H1 (cell line): ENCODE data around the gene MAPK9. TPM values are rescaled to one million over a fixed set of nuclear protein-coding genes. Genes with fewer than 3 reads are reported as not detected.
A peak's percentile ranks its signal among the peaks of the same experiment; 100 is the strongest.

ENCODE experiments used
- CTCF ChIA-PET: fragments of 300-600 bp; sonication (Branson Sonifier 250); formaldehyde crosslinking; loops from one replicate; lab custom pipeline; 2021; ENCODE audit not compliant: partially characterized antibody; lab: Charles Lee
- POLR2A ChIA-PET: fragments of 300-600 bp; sonication (Branson Sonifier 250); formaldehyde crosslinking; loops from one replicate; lab custom pipeline; 2021; ENCODE audit warnings: inconsistent platforms; ENCODE audit not compliant: partially characterized antibody; lab: Charles Lee
- DNase-seq, 2 experiments: peaks; one replicate each; pipeline versions ENCODE4 v3.0.0 to v3.0.0-alpha.2; 2010 to 2022; ENCODE audit warnings: low spot score in 2 of 2, low read depth in 1 of 2, mixed read lengths in 1 of 2
- FAIRE-seq: peaks from 2 replicates; lab custom pipeline; 2011; peaks lifted over from hg19 to GRCh38; lab: Jason Lieb, UNC
- H2AFZ ChIP-seq: 2 replicates; pipeline ENCODE4 v1.8.1; 2012; ENCODE audit warnings: low read length, inconsistent platforms
- H2AK5ac ChIP-seq: 2 replicates; pipeline ENCODE4 v1.6.1; 2013; ENCODE audit warnings: low read depth, low read length
- H2BK120ac ChIP-seq: replicated peaks from 2 replicates; pipeline ENCODE3; 2013; ENCODE audit warnings: low read depth, low read length, inconsistent platforms
- H2BK12ac ChIP-seq: 2 replicates; pipeline ENCODE4 v1.6.1; 2013; ENCODE audit warnings: low read depth, low read length
- H2BK15ac ChIP-seq: 2 replicates; pipeline ENCODE4 v1.6.1; 2013; ENCODE audit warnings: low read length
- H2BK20ac ChIP-seq: 2 replicates; pipeline ENCODE4 v1.6.1; 2013; ENCODE audit warnings: low read length
- H2BK5ac ChIP-seq: 2 replicates; pipeline ENCODE4 v1.6.1; 2013; ENCODE audit warnings: low read depth, low read length
- H3K14ac ChIP-seq: 2 replicates; pipeline ENCODE4 v1.6.1; 2013; ENCODE audit warnings: inconsistent platforms; ENCODE audit not compliant: insufficient read length
- H3K18ac ChIP-seq: 2 replicates; pipeline ENCODE4 v1.6.1; 2013; ENCODE audit warnings: low read length; ENCODE audit errors: extremely low read depth
- H3K23ac ChIP-seq: 2 replicates; pipeline ENCODE4 v1.6.1; 2013; ENCODE audit warnings: inconsistent platforms; ENCODE audit not compliant: insufficient read length
- H3K23me2 ChIP-seq: 2 replicates; pipeline ENCODE4 v1.6.1; 2013; ENCODE audit warnings: low read depth, low read length
- H3K27ac ChIP-seq: 2 replicates; pipeline ENCODE4 v1.6.1; 2011; ENCODE audit warnings: low read depth, low read length, inconsistent platforms
- H3K27me3 ChIP-seq, 4 experiments: replicated peaks in 1 of 4; 1 replicate in 1 of 4; 2 replicates in 3 of 4; pipeline versions ENCODE4 v1.6.1 to v1.8.1; 2011 to 2013; ENCODE audit warnings: low read length in 3 of 4, mild to moderate bottlenecking in 3 of 4, inconsistent platforms in 2 of 4, mixed read lengths in 2 of 4, moderate library complexity in 1 of 4; ENCODE audit not compliant: control insufficient read depth in 3 of 4, insufficient read depth in 3 of 4; ENCODE audit errors: extremely low read depth in 1 of 4
- H3K36me3 ChIP-seq, 4 experiments: 2 replicates each; pipeline versions ENCODE4 v1.6.1 to v1.8.1; 2011 to 2013; ENCODE audit warnings: mild to moderate bottlenecking in 4 of 4, low read length in 3 of 4, moderate library complexity in 2 of 4, control low read depth in 1 of 4, inconsistent platforms in 1 of 4; ENCODE audit not compliant: insufficient read depth in 4 of 4, control insufficient read depth in 2 of 4
- H3K4ac ChIP-seq: replicated peaks from 2 replicates; pipeline ENCODE3; 2013; ENCODE audit warnings: low read length, low read depth, mixed read lengths, inconsistent platforms; ENCODE audit not compliant: insufficient read length
- H3K4me1 ChIP-seq, 4 experiments: replicated peaks in 1 of 4; 1 replicate in 1 of 4; 2 replicates in 3 of 4; pipeline versions ENCODE4 v1.6.1 to v1.8.1; 2011 to 2013; ENCODE audit warnings: low read length in 3 of 4, inconsistent platforms in 2 of 4, mixed read lengths in 1 of 4; ENCODE audit not compliant: insufficient read depth in 4 of 4, control insufficient read depth in 3 of 4
- H3K4me2 ChIP-seq, 2 experiments: 2 replicates each; pipeline versions ENCODE4 v1.6.1 to v1.8.1; 2011 to 2013; ENCODE audit warnings: low read depth in 2 of 2, low read length in 2 of 2, control low read depth in 1 of 2, inconsistent platforms in 1 of 2, mild to moderate bottlenecking in 1 of 2; ENCODE audit not compliant: insufficient read depth in 1 of 2
- H3K4me3 ChIP-seq, 4 experiments: fragments of 200-600, 300-600 bp in 1 of 4; sonication (generic), shearing (Covaris generic), sonication (Bioruptor Twin) in 1 of 4; 2 replicates each; pipeline versions ENCODE4 v1.5.1 to v1.8.1; 2011 to 2016; ENCODE audit warnings: low read length in 4 of 4, low read depth in 3 of 4, control low read depth in 2 of 4, inconsistent platforms in 2 of 4, mild to moderate bottlenecking in 2 of 4, mixed read lengths in 1 of 4, moderate library complexity in 1 of 4; ENCODE audit not compliant: insufficient read depth in 2 of 4; ENCODE audit errors: extremely low read depth in 1 of 4
- H3K56ac ChIP-seq: replicated peaks from 2 replicates; pipeline ENCODE3; 2013; ENCODE audit warnings: low read depth, mild to moderate bottlenecking, mixed read lengths, low read length, inconsistent platforms; ENCODE audit not compliant: insufficient read length
- H3K79me1 ChIP-seq: 2 replicates; pipeline ENCODE4 v1.6.1; 2013; ENCODE audit warnings: low read depth, low read length, control low read depth
- H3K79me2 ChIP-seq, 2 experiments: 2 replicates each; pipeline versions ENCODE4 v1.6.1 to v1.8.1; 2012 to 2013; ENCODE audit warnings: low read length in 2 of 2, mild to moderate bottlenecking in 2 of 2, inconsistent platforms in 1 of 2; ENCODE audit not compliant: insufficient read depth in 2 of 2, control insufficient read depth in 1 of 2
- H3K9ac ChIP-seq, 4 experiments: replicated peaks in 1 of 4; 1 replicate in 1 of 4; 2 replicates in 3 of 4; pipeline versions ENCODE4 v1.6.1 to v1.8.1; 2011 to 2013; ENCODE audit warnings: low read depth in 3 of 4, low read length in 3 of 4, control low read depth in 2 of 4, mild to moderate bottlenecking in 2 of 4, moderate library complexity in 2 of 4, inconsistent platforms in 1 of 4; ENCODE audit errors: extremely low read depth in 1 of 4
- H3K9me3 ChIP-seq, 2 experiments: 2 replicates each; pipeline versions ENCODE4 v1.6.1 to v1.8.1; 2012 to 2013; ENCODE audit warnings: mild to moderate bottlenecking in 2 of 2, moderate library complexity in 2 of 2, control low read depth in 1 of 2, inconsistent platforms in 1 of 2, low read depth in 1 of 2, low read length in 1 of 2, mixed read lengths in 1 of 2; ENCODE audit not compliant: insufficient read depth in 2 of 2
- H4K20me1 ChIP-seq, 2 experiments: replicated peaks in 1 of 2; 2 replicates each; pipeline versions ENCODE3 to v1.8.1; 2011 to 2013; ENCODE audit warnings: inconsistent platforms in 2 of 2, low read length in 2 of 2, mild to moderate bottlenecking in 1 of 2; ENCODE audit not compliant: insufficient read depth in 2 of 2, control insufficient read depth in 1 of 2
- H4K5ac ChIP-seq: 2 replicates; pipeline ENCODE4 v1.6.1; 2013; ENCODE audit warnings: low read length, low read depth, mixed read lengths, inconsistent platforms; ENCODE audit not compliant: insufficient read length
- H4K8ac ChIP-seq: 2 replicates; pipeline ENCODE4 v1.8.0; 2013; ENCODE audit warnings: mild to moderate bottlenecking, moderate library complexity, low read length, inconsistent platforms; ENCODE audit not compliant: insufficient read depth; ENCODE audit errors: extremely low read depth
- H4K91ac ChIP-seq: replicated peaks from 2 replicates; pipeline ENCODE3; 2013; ENCODE audit warnings: low read length, mixed read lengths, inconsistent platforms; ENCODE audit not compliant: insufficient read length
- CBX5 ChIP-seq: fragments of 300-800, 300-1000 bp; sonication (generic); IDR thresholded peaks from 2 replicates; pipeline ENCODE4 v1.7.1; 2016; ENCODE audit warnings: antibody characterized with exemption, low read length, low read depth
- CHD2 ChIP-seq: IDR thresholded peaks from 2 replicates; pipeline ENCODE4 v1.6.1; 2012; ENCODE audit warnings: low read length, improper control_type of control experiment
- EP300 ChIP-seq, 2 experiments: IDR thresholded peaks; 1 replicate in 1 of 2; 2 replicates in 1 of 2; pipeline ENCODE4 v1.6.1; 2011 to 2012; ENCODE audit warnings: low read depth in 2 of 2, low read length in 2 of 2, mild to moderate bottlenecking in 2 of 2, borderline replicate concordance in 1 of 2, inconsistent platforms in 1 of 2, moderate library complexity in 1 of 2
- HDAC2 ChIP-seq, 2 experiments: fragments of 300-600 bp in 1 of 2; sonication (generic) in 1 of 2; IDR thresholded peaks; 2 replicates each; pipeline ENCODE4 v1.6.1; 2011 to 2012; ENCODE audit warnings: low read depth in 2 of 2, low read length in 2 of 2, mild to moderate bottlenecking in 2 of 2, moderate library complexity in 2 of 2, borderline replicate concordance in 1 of 2, inconsistent platforms in 1 of 2
- JUN ChIP-seq: IDR thresholded peaks from 2 replicates; pipeline ENCODE4 v1.6.1; 2011; ENCODE audit warnings: low read depth, mild to moderate bottlenecking, improper control_type of control experiment, low read length
- NANOG ChIP-seq: IDR thresholded peaks from 2 replicates; pipeline ENCODE4 v1.6.1; 2011; ENCODE audit warnings: low read length, low read depth, mild to moderate bottlenecking, inconsistent platforms; ENCODE audit not compliant: insufficient read depth, poor library complexity, severe bottlenecking
- POLR2A ChIP-seq, 2 experiments: IDR thresholded peaks; 1 replicate in 1 of 2; 2 replicates in 1 of 2; pipeline ENCODE4 v1.6.1; 2011; ENCODE audit warnings: low read depth in 2 of 2, low read length in 2 of 2, mild to moderate bottlenecking in 2 of 2; ENCODE audit errors: control extremely low read depth in 1 of 2
- RAD21 ChIP-seq, 2 experiments: IDR thresholded peaks in 1 of 2; conservative IDR thresholded peaks in 1 of 2; 2 replicates each; pipeline ENCODE4 v1.6.1; 2011; ENCODE audit warnings: low read depth in 2 of 2, low read length in 2 of 2, improper control_type of control experiment in 1 of 2, inconsistent platforms in 1 of 2, mild to moderate bottlenecking in 1 of 2, moderate library complexity in 1 of 2
- SAP30 ChIP-seq: fragments of 300-600 bp; sonication (generic); IDR thresholded peaks from 2 replicates; pipeline ENCODE4 v1.7.1; 2012; ENCODE audit warnings: low read length, moderate library complexity, mild to moderate bottlenecking, inconsistent platforms; ENCODE audit not compliant: insufficient read depth, insufficient replicate concordance
- TAF1 ChIP-seq: IDR thresholded peaks from 2 replicates; pipeline ENCODE4 v1.6.1; 2011; ENCODE audit warnings: mild to moderate bottlenecking, low read depth, low read length
- WGBS, 2 experiments: shearing (Covaris generic) in 1 of 2; methylation state at CpG; one replicate each; pipeline versions ENCODE4 v1.1.6 to v1.1.7; 2013 to 2015; ENCODE audit warnings: low lambda C conversion rate in 2 of 2, mixed read lengths in 2 of 2, inconsistent platforms in 1 of 2, low coverage in 1 of 2, missing lambda C conversion rate in 1 of 2; ENCODE audit not compliant: insufficient replicate concordance in 2 of 2, insufficient coverage in 1 of 2, insufficient read length in 1 of 2; ENCODE audit errors: extremely low coverage in 1 of 2, missing lambda C conversion rate in 1 of 2; 5-methylcytosine and 5-hydroxymethylcytosine counted together
- polyA plus RNA-seq, 7 experiments: library from polyadenylated mRNA; depleted of rRNA in 3 of 7; stranded (reverse) in 5 of 7; unstranded in 2 of 7; fragments of >200 nt in 5 of 7; fragments of 200-250 nt in 2 of 7; gene quantifications; 1 replicate in 5 of 7; 2 replicates in 1 of 7; 4 replicates in 1 of 7; pipeline versions ENCODE4 v1.2.1 to v1.2.3, GENCODE V29; 2011 to 2013; ENCODE audit warnings: missing spikeins in 2 of 7, mixed read lengths in 2 of 7
- total RNA-seq: library from RNA; stranded (reverse); fragmentation: NEBNext Ultra II Directional; extraction: Animal tissue kit (Norgen Biotek cat#: 25700); gene quantifications from 2 replicates; pipeline ENCODE4 v1.2.1, GENCODE V29; 2021

Gene MAPK9
- total and polyA plus RNA-seq, 2 of the 8 experiments (the other 6 are each of a cell fraction or from before 2014, with no cell fraction given): 22.3 to 43.7 TPM

- POLR2A ChIA-PET: interaction anchor here (0.7 to 1.4 kb wide), 3 partner anchors 60 to 312 kb away, joined by 3 to 5 read pairs (median 3); no protein-coding TSS in a partner anchor
- no peak overlapping the region for H3K4ac ChIP-seq
- no peaks in the 10 kb centered on the region for H3K27me3 ChIP-seq
- H3K4me3 ChIP-seq: peak overlapping the region; percentile 65 to 85 (median 73)
- peaks cover 5% of the 10 kb centered on the region; the same call in 1 of the 2 replicates for H3K23me2 ChIP-seq
- peak overlapping the region; percentile 72 to 82 for H3K4me2 ChIP-seq
- H4K20me1 ChIP-seq: peaks cover 8 to 9% of the 10 kb centered on the region in 2 experiments
- no peak overlapping the region for H2AFZ ChIP-seq
- H2BK120ac ChIP-seq: no peak overlapping the region
- no peak overlapping the region for H2AK5ac ChIP-seq
- no peaks in the 10 kb centered on the region for H3K9me3 ChIP-seq
- H2BK12ac ChIP-seq: no peak overlapping the region
- no peak overlapping the region for H4K91ac ChIP-seq
- H3K9ac ChIP-seq: peak overlapping the region in 3 of 4 experiments; percentile 13 to 38 (median 34); a peak in 4 of 7 replicates
- no peak overlapping the region for H3K23ac ChIP-seq
- H3K27ac ChIP-seq: no peak overlapping the region
- H3K79me1 ChIP-seq: peaks cover 9% of the 10 kb centered on the region
- 3% methylated on average over 23 of the region's 68 CpGs; no CpG with 5 or more reads in 1 of the 2 experiments for WGBS, 2 experiments
- no peak overlapping the region for H2BK15ac ChIP-seq
- H4K5ac ChIP-seq: no peak overlapping the region
- DNase-seq: peak in 1 of 2 experiments; percentile 66
- no peak overlapping the region for H3K18ac ChIP-seq
- H4K8ac ChIP-seq: peak overlapping the region; percentile 9; the same call in 1 of the 2 replicates
- no peak overlapping the region for H3K14ac ChIP-seq
- FAIRE-seq: no peak
- H2BK20ac ChIP-seq: no peak overlapping the region
- H3K4me1 ChIP-seq: peaks cover 0 to 6% (median 5%) of the 10 kb centered on the region in 4 experiments; a peak in 6 of 7 replicates
- CTCF ChIA-PET: interaction anchor here (1.0 to 9.0 kb wide), 4 partner anchors 34 to 315 kb away, joined by 3 to 88 read pairs (median 4); no protein-coding TSS in a partner anchor
- peaks cover 0 to 6% (median 2%) of the 10 kb centered on the region in 4 experiments; a peak in 2 of 8 replicates for H3K36me3 ChIP-seq
- H3K79me2 ChIP-seq: peaks cover 7 to 45% of the 10 kb centered on the region in 2 experiments; a peak in 3 of 4 replicates
- H3K56ac ChIP-seq: no peak overlapping the region
- no peak overlapping the region for H2BK5ac ChIP-seq
- TF ChIP-seq JUN (no peak), POLR2A (IDR thresholded peaks at IDR 0.05; ENCODE audit: control extremely low read depth in 1 of 2, low read depth in 2 of 2, low read length in 2 of 2) (no peak), CBX5 (no peak), SAP30 (no peak), EP300 (IDR thresholded peaks at IDR 0.05; ENCODE audit: borderline replicate concordance in 1 of 2, low read depth in 2 of 2, low read length in 2 of 2) (no peak), CHD2 (no peak), HDAC2 (IDR thresholded peaks at IDR 0.05; ENCODE audit: borderline replicate concordance in 1 of 2, low read depth in 2 of 2, low read length in 2 of 2) (peak in 1 of 2 experiments; percentile 70; a peak in 1 of 4 replicates), NANOG (no peak), TAF1 (no peak), RAD21 (IDR thresholded peaks at IDR 0.05 in 1 of 2, conservative IDR thresholded peaks at IDR 0.05 in 1 of 2; ENCODE audit: low read depth in 2 of 2, low read length in 2 of 2) (peak in 1 of 2 experiments; percentile 17; a peak in 1 of 4 replicates)
These were observed 496 bp downstream of the MAPK9 start for GRCh38 chr5:180291234-180291940.
